A549 (cell line): Measurements from ENCODE around the gene RAB21.

Source experiments
- CHD2 ChIP-seq: fragments of 150-350 bp; IDR thresholded peaks from 2 replicates; pipeline ENCODE4 v1.6.1; 2014; ENCODE audit warnings: low read length; ENCODE audit not compliant: partially characterized antibody
- E2F6 ChIP-seq: IDR thresholded peaks from 2 replicates; pipeline ENCODE4 v1.6.1; 2012; ENCODE audit warnings: low read depth, borderline replicate concordance
- HOXB5 ChIP-seq: fragments of 250-450 bp; sonication (Bioruptor Pico); IDR thresholded peaks from 2 replicates; pipeline ENCODE4 v1.5.0; 2020; ENCODE audit warnings: mild to moderate bottlenecking, moderate library complexity
- MAZ ChIP-seq: fragments of 150-350 bp; IDR thresholded peaks from 2 replicates; pipeline ENCODE4 v1.6.1; 2014; ENCODE audit warnings: antibody characterized with exemption, low read depth, low read length, borderline replicate concordance
- POLR2A ChIP-seq: IDR thresholded peaks from 2 replicates; pipeline ENCODE4 v1.6.1; 2012; ENCODE audit warnings: mild to moderate bottlenecking, low read length
- REST ChIP-seq: fragments of 200-600 bp; sonication (generic); IDR thresholded peaks from 2 replicates; pipeline ENCODE4 v1.6.1; 2016; ENCODE audit warnings: antibody characterized with exemption, mild to moderate bottlenecking, moderate library complexity

GRCh38 chr12:71731439-71732356, 23.0 kb upstream of the RAB21 start:
- TF ChIP-seq CHD2: no peak
- TF ChIP-seq POLR2A: no peak
- TF ChIP-seq MAZ: no peak
- no peak for TF ChIP-seq E2F6
- no peak for TF ChIP-seq HOXB5 (CRISPR knock-in tag)
- TF ChIP-seq REST: no peak
